HG02870 (cell line): Measurements from ENCODE around the gene PUS7.
"Not testable (repeated sequence)": the region's sequence is repeated elsewhere in the genome, so short reads cannot be mapped to it uniquely, and the experiment has no call there.

Experiments used
- ATAC-seq: cut with Tn5 transposase; IDR thresholded peaks from one replicate; pipeline ENCODE4 v1.9.1; 2021; ENCODE audit warnings: mild to moderate bottlenecking, moderate library complexity; ENCODE audit not compliant: unreplicated experiment

PUS7 gene

GRCh38 chr7:105497016-105497415 lies 25.1 kb downstream of the PUS7 start:
- ATAC-seq, result no peak

- no peak for ATAC-seq
Observed at GRCh38 chr7:105496521-105496920, 25.6 kb downstream of the PUS7 start.

- ATAC-seq, result no peak
Observed at GRCh38 chr7:105493923-105494315, 28.2 kb downstream of the PUS7 start.

- no peak for ATAC-seq
Observed at GRCh38 chr7:105493196-105493922, 28.7 kb downstream of the PUS7 start.

GRCh38 chr7:105489409-105489808 lies 32.7 kb downstream of the PUS7 start:
- ATAC-seq, result no peak

GRCh38 chr7:105487579-105488571 lies 34.2 kb downstream of the PUS7 start:
- ATAC-seq, result no peak

- no peak for ATAC-seq
Observed at GRCh38 chr7:105480931-105481330, 41.1 kb downstream of the PUS7 start.

- ATAC-seq, result no peak
Observed at GRCh38 chr7:105478606-105479005, 43.5 kb downstream of the PUS7 start.

- ATAC-seq, result no peak
Observed at GRCh38 chr7:105477908-105478307, 44.2 kb downstream of the PUS7 start.

- no peak for ATAC-seq
Observed at GRCh38 chr7:105474045-105474444, 48.0 kb downstream of the PUS7 start.

- ATAC-seq, result no peak
Observed at GRCh38 chr7:105473163-105473562, 48.9 kb downstream of the PUS7 start.

GRCh38 chr7:105470846-105471245 lies 51.2 kb downstream of the PUS7 start:
- no peak for ATAC-seq

- no peak for ATAC-seq
Observed at GRCh38 chr7:105470090-105470489, 52.0 kb downstream of the PUS7 start.

GRCh38 chr7:105462765-105463420 lies 59.2 kb downstream of the PUS7 start:
- ATAC-seq, result no peak

- ATAC-seq, result no peak
Observed at GRCh38 chr7:105461518-105461917, 60.6 kb downstream of the PUS7 start.

- no peak for ATAC-seq
Observed at GRCh38 chr7:105457619-105458225, 64.3 kb downstream of the PUS7 start.

- no peak for ATAC-seq
Observed at GRCh38 chr7:105454921-105455320, 67.2 kb downstream of the PUS7 start.

- no peak for ATAC-seq
Observed at GRCh38 chr7:105454095-105454747, 67.8 kb downstream of the PUS7 start.

GRCh38 chr7:105452085-105452484 lies 70.0 kb downstream of the PUS7 start:
- ATAC-seq, result no peak

GRCh38 chr7:105450870-105451269 lies 71.2 kb downstream of the PUS7 start:
- ATAC-seq, result not testable (repeated sequence)
